NCI-H2107 treated with DMSO at 0.1 percent for 48 hours (cell line): ENCODE results near the gene CHN2.

Source experiments
- DNase-seq: peaks from one replicate; lab custom pipeline; 2025; ENCODE audit not compliant: unreplicated experiment; lab: John Stamatoyannopoulos, UW

The CHN2 gene

GRCh38 chr7:29457141-29457561 is 262.6 kb downstream of the CHN2 start:
- no peak for DNase-seq

GRCh38 chr7:29457565-29458011 is 263.0 kb downstream of the CHN2 start:
- DNase-seq, result peak; percentile 65

GRCh38 chr7:29458933-29459332 is 264.4 kb downstream of the CHN2 start:
- DNase-seq, result no peak

- DNase-seq, result peak; percentile 92
Measured at GRCh38 chr7:29459589-29459988, 265.0 kb downstream of the CHN2 start.

GRCh38 chr7:29461996-29462395 is 267.4 kb downstream of the CHN2 start:
- DNase-seq, result no peak

- DNase-seq, result no peak
Measured at GRCh38 chr7:29463504-29464158, 269.1 kb downstream of the CHN2 start.

GRCh38 chr7:29464753-29465152 is 270.2 kb downstream of the CHN2 start:
- DNase-seq, result no peak

- no peak for DNase-seq
Measured at GRCh38 chr7:29467193-29467926, 272.8 kb downstream of the CHN2 start.

- no peak for DNase-seq
Measured at GRCh38 chr7:29468196-29468595, 273.6 kb downstream of the CHN2 start.

- no peak for DNase-seq
Measured at GRCh38 chr7:29469281-29469680, 274.7 kb downstream of the CHN2 start.

- no peak for DNase-seq
Measured at GRCh38 chr7:29469976-29470557, 275.5 kb downstream of the CHN2 start.

GRCh38 chr7:29471444-29472138 is 277.0 kb downstream of the CHN2 start:
- DNase-seq, result no peak

GRCh38 chr7:29476916-29477315 is 282.3 kb downstream of the CHN2 start:
- DNase-seq, result no peak

- DNase-seq, result no peak
Measured at GRCh38 chr7:29478226-29478625, 283.7 kb downstream of the CHN2 start.

GRCh38 chr7:29478687-29479240 is 284.2 kb downstream of the CHN2 start:
- DNase-seq, result no peak

GRCh38 chr7:29479301-29480200 is 285.0 kb downstream of the CHN2 start:
- DNase-seq, result no peak

- DNase-seq, result peak; percentile 42
Measured at GRCh38 chr7:29480451-29480850, 285.9 kb downstream of the CHN2 start.

- DNase-seq, result no peak
Measured at GRCh38 chr7:29480934-29481651, 286.5 kb downstream of the CHN2 start.

GRCh38 chr7:29482056-29482455 is 287.5 kb downstream of the CHN2 start:
- DNase-seq, result no peak
